NCI-H1436 treated with DMSO at 0.1 percent for 48 hours (cell line): ENCODE measurements around the gene ANO1.

ENCODE experiments used
- DNase-seq: peaks from one replicate; lab custom pipeline; 2025; lab: John Stamatoyannopoulos, UW

ANO1 gene

GRCh38 chr11:70164705-70165104 lies 86.6 kb downstream of the ANO1 start:
- no peak for DNase-seq

- no peak for DNase-seq
Observed at GRCh38 chr11:70167120-70167519, 89.0 kb downstream of the ANO1 start.

- no peak for DNase-seq
Observed at GRCh38 chr11:70167723-70168404, 89.7 kb downstream of the ANO1 start.

GRCh38 chr11:70168405-70168754 lies 90.3 kb downstream of the ANO1 start:
- no peak for DNase-seq

- DNase-seq, result no peak
Observed at GRCh38 chr11:70169127-70169526, 91.0 kb downstream of the ANO1 start.

- no peak for DNase-seq
Observed at GRCh38 chr11:70169632-70170031, 91.5 kb downstream of the ANO1 start.

GRCh38 chr11:70170596-70171210 lies 92.6 kb downstream of the ANO1 start:
- DNase-seq, result no peak

- no peak for DNase-seq
Observed at GRCh38 chr11:70173018-70173417, 94.9 kb downstream of the ANO1 start.

GRCh38 chr11:70174547-70175235 lies 96.6 kb downstream of the ANO1 start:
- DNase-seq, result no peak

GRCh38 chr11:70175236-70175698 lies 97.2 kb downstream of the ANO1 start:
- DNase-seq, result no peak

- DNase-seq, result no peak
Observed at GRCh38 chr11:70176940-70177689, 99.0 kb downstream of the ANO1 start.

- no peak for DNase-seq
Observed at GRCh38 chr11:70180906-70181305, 102.8 kb downstream of the ANO1 start.

- DNase-seq, result no peak
Observed at GRCh38 chr11:70182266-70182665, 104.1 kb downstream of the ANO1 start.

GRCh38 chr11:70183032-70183431 lies 104.9 kb downstream of the ANO1 start:
- DNase-seq, result no peak

GRCh38 chr11:70183483-70184176 lies 105.5 kb downstream of the ANO1 start:
- no peak for DNase-seq

GRCh38 chr11:70184396-70184795 lies 106.3 kb downstream of the ANO1 start:
- DNase-seq, result no peak

GRCh38 chr11:70185348-70186055 lies 107.4 kb downstream of the ANO1 start:
- DNase-seq, result no peak

GRCh38 chr11:70186420-70186819 lies 108.3 kb downstream of the ANO1 start:
- DNase-seq, result no peak

GRCh38 chr11:70186936-70187335 lies 108.8 kb downstream of the ANO1 start:
- DNase-seq, result no peak

- DNase-seq, result no peak
Observed at GRCh38 chr11:70187771-70188170, 109.7 kb downstream of the ANO1 start.

GRCh38 chr11:70189622-70190021 lies 111.5 kb downstream of the ANO1 start:
- DNase-seq, result no peak
